DMS153 treated with DMSO at 0.1 percent for 48 hours (cell line): ENCODE data around the gene HMCN2.

Experiments used
- DNase-seq: peaks from one replicate; lab custom pipeline; 2025; ENCODE audit not compliant: unreplicated experiment; lab: John Stamatoyannopoulos, UW

HMCN2 gene

DNA sequence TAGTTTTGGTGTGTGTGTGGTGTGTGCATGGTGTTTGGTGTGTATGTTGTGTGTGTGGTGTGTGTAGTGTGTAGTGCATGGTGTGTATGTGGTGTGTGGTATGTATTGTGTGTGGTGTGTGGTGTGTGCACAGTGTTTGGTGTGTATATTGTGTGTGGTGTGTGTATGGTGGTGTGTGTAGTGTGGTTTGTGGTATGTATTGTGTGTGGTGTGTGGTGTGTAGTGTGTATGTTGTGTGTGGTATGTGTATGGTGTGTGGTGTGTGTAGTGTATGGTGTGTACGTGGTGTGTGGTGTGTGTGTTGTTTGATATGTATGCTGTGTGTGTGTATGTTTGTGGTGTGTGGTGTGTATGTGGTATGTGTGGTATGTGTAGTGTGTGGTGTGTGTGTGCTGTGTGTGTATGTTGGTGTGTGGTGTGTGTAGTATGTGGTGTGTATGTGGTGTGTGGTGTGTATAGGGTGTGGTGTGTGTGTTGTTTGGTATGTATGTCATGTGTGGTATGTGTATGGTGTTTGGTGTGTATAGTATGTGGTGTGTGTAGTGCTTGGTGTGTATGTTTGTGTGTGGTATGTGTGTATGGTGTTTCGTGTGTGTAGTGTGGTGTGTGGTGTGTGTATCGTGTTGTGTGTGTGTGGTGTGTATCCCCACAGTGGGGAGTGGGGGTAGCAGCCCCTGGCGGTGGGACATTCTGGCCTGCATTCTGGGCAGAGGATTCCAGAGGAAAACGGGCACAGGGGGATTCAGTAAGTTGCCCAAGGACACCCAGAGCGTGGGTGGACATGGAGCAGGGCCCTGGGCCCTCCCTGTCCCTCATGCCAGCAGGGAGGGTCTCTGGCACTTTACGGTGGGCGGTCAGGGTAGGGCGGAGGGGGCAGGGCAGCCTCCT, 79.7 kb downstream of the HMCN2 start:
- no peak for DNase-seq

DNA sequence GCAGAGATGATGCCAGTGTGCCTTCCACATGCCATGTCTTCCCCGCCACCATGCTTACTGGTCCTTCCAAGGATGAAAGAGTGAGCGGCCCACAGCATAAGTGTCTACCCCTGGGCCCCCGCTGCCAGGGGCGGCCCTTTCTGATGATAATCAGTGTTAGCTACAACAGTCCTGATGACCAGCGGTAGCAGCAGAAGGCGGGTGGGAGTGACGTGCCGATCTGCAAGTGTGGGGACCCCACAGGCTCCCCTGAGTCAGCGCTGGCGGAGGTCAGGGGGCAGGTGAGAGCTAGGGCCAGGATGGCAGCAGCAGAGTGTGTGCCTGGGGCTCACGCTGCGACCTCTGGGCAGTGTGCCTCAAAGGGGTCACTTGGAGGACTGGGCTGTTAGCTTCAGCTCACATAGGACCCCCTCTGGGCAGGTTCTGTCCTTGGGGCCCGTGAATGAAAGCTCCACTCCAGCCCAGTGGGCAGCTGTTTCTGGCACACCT, 80.4 kb downstream of the HMCN2 start:
- no peak for DNase-seq

GRCh38 chr9:130346431-130346830, 80.9 kb downstream of the HMCN2 start:
- no peak for DNase-seq

DNA sequence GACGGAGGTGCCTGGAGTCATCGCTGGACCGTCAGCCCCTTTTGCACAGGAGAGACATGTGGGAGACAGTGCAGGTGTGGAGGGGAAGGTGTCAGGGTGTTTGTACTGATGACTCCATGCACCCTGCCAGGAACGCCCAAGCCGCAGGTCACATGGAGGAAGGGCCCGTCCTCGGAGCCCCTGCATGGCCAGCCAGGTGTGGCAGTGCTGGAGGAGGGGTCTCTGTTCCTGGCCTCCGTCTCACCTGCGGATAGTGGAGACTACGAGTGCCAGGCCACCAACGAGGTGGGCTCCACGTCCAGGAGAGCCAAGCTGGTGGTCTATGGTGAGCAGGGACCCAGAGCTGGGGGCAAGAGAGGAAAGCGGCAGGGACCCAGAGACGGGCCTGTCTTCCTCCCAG, 81.5 kb downstream of the HMCN2 start:
- DNase-seq, result no peak

GRCh38 chr9:130347931-130348330, 82.4 kb downstream of the HMCN2 start:
- DNase-seq, result no peak

GRCh38 chr9:130348341-130348740, 82.8 kb downstream of the HMCN2 start:
- no peak for DNase-seq

- no peak for DNase-seq
Observed at GRCh38 chr9:130348881-130349280, 83.3 kb downstream of the HMCN2 start.

DNA sequence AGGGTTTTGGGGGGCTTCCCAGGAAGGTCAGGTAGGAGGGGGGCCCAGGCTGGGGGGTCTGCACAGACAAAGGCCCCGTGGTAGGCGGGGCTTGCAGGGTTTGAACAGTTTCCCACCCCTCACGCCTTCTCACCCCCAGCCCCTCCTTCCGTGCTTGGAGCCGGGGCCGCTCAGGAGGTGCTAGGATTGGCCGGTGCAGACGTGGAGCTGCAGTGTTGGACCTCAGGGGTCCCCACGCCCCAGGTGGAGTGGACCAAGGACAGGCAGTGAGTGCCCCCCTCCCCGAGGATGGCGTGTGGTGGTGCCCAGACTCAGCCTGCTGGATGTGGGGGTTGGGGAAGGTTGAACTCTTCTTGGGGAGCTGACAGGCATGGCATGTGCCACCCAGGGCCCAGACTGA, 83.8 kb downstream of the HMCN2 start:
- DNase-seq, result no peak

GRCh38 chr9:130351343-130351742, 85.8 kb downstream of the HMCN2 start:
- no peak for DNase-seq

GRCh38 chr9:130352081-130352480, 86.5 kb downstream of the HMCN2 start:
- DNase-seq, result no peak

- no peak for DNase-seq
Observed at GRCh38 chr9:130352586-130353285, 87.2 kb downstream of the HMCN2 start.

DNA sequence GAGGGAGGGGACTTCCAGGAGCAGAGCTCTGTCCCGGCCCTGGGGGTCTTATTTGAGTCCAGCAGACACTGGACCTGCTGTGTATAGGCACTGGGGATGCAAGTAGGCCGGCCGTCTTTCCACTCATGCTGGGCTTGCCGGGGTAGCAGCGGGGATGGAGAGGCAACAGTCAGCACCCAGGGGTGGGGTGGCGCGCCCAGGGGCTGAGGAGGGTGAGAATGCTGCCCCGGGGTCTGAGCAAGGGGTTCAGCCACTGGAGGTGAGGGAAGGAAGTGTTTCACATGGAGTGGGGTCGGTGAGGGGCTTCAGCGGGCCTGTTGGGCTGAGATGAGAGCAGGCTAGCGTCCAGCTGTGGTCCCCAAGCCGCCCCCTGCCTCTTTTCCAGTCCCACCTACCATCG, 88.8 kb downstream of the HMCN2 start:
- DNase-seq, result no peak

DNA sequence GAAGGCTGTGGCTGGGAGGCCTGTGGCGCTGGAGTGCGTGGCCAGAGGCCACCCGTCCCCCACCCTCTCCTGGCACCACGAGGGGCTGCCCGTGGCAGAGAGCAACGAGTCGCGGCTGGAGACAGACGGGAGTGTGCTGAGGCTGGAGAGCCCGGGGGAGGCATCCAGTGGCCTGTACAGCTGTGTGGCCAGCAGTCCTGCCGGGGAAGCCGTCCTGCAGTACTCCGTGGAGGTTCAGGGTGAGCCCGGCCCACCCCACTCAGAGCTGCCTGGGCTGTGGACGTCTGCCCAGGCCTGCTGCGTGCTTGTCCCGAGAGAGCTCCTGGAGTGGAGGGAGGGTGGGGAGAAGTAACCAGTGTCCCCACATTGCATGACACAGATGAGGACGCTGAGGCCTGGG, 89.2 kb downstream of the HMCN2 start:
- no peak for DNase-seq

- DNase-seq, result no peak
Observed at GRCh38 chr9:130356033-130356432, 90.5 kb downstream of the HMCN2 start.

DNA sequence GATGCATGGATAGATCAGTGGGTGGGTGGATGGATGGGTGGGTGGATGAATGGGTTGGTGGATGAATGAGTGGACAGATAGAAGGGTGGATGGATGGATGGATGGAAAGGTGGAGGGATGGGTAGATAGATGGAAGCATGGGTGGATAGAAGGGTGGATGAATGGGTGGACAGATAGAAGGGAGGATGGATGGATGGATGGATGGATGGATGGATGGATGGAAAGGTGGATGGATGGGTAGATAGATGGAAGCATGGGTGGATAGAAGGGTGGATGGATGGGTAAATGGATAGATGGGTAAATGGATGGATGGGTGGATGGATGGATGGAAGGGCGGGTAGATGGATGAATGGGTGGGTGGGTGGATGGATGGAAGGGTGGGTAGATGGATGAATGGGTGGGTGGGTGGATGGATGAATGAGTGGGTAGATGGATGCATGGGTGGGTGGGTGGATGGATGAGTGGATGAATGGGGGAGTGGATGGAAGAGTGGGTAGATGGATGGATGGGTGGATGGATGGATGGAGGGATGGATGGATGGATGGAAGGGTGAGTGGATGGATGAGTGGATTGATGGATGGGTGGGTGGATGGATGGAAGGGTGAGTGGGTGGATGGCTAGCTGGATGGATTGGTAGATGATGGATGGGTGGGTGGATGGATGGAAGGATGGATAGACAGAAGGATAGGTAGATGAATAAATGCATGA, 91.5 kb downstream of the HMCN2 start:
- DNase-seq, result no peak

- no peak for DNase-seq
Observed at GRCh38 chr9:130358928-130359327, 93.4 kb downstream of the HMCN2 start.

DNA sequence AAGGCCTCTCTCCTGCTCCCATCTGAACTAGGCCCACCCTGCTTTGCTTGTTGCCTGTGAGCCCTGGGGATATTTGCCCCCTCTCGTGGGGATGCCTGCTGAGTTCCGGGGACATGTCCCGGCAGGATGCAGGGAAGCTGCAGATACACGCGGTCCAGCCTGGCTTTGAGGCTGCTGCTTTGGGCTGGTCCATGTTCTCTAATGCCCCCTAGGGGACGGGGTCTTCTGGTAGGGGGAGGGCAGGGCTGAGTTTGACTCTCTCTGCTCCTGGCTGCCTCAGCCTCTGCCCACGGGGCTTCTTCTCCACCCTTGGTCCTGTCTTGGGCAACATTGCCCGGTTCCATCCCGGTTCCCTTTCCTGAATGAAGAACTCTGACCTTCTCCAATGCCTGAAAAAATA, 94.3 kb downstream of the HMCN2 start:
- DNase-seq, result no peak

GRCh38 chr9:130360672-130361071, 95.1 kb downstream of the HMCN2 start:
- no peak for DNase-seq

DNA sequence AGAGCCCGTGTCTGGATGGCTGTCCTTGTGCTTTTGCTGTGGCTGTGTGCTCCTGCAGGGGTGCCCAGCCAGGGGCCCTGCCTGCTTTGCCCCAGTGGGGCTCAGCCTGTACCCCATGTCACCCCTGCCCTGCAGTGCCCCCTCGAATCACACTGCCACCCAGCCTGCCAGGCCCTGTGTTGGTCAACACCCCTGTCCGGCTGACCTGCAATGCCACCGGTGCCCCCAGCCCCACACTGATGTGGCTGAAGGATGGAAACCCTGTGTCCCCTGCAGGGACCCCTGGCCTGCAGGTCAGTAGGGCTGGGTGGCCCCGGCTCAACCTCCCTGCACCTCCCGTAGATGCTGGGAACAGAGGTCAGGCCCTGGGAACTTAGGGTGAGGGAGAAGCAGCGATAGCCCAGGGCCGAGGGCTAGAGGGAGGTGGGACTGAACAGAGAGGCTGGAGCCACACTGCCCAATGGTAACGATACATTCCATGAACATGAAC, 96.4 kb downstream of the HMCN2 start:
- no peak for DNase-seq

- no peak for DNase-seq
Observed at GRCh38 chr9:130362691-130363090, 97.1 kb downstream of the HMCN2 start.

DNA sequence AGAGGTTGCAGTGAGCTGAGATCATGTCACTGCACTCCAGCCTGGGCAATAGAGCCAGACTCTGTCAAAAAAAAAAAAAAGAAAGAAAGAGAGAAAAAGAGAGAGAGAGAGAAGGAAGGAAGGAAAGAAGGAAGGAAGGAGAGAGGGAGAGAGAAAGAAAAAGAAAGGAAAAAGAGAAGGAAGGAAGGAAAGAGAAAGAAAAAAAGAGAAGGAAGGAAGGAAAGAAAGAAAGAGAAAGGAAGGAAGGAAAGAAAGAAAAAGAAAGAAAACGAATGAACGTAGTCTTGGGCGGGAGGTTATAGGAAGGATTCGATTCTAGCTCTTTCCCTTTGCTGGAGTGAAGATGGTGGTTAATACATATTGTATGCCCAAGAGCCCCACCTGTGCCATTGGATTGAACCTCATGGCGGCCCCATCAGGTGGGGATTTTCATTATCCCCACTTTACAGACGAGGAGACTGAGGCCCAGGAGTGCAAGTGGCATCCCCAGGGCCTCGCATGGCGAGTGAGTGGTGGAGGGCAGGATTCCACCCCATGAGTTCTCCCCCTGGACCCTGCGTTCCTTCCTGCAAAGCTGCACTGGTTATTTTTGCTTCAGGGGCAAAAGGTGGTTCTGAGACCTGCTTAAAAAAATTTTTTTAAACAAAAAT, 98.3 kb downstream of the HMCN2 start:
- no peak for DNase-seq
